Neural progenitor cell (in vitro differentiated cells): ENCODE results near the gene ADGRG4. TPM values are rescaled to one million over a fixed set of nuclear protein-coding genes. Genes with fewer than 3 reads are reported as not detected.

Experiments
- DNase-seq: peaks from one replicate; pipeline ENCODE4 v3.0.0-alpha.2; 2016; ENCODE audit warnings: low spot score
- H2AFZ ChIP-seq: fragments of 200-600 bp; sonication (generic); replicated peaks from 2 replicates; pipeline ENCODE4 v1.6.1; 2016; ENCODE audit warnings: antibody characterized with exemption
- H3F3A ChIP-seq: fragments of 200-600 bp; sonication (generic); 2 replicates; pipeline ENCODE4 v1.6.1; 2016; ENCODE audit warnings: antibody characterized with exemption, low read depth
- H3K27ac ChIP-seq: fragments of 200-600 bp; sonication (generic); 2 replicates; pipeline ENCODE4 v1.5.1; 2016; ENCODE audit warnings: mild to moderate bottlenecking
- H3K27me3 ChIP-seq: fragments of 200-600 bp; sonication (generic); 2 replicates; pipeline ENCODE4 v1.6.1; 2016; ENCODE audit warnings: mild to moderate bottlenecking, moderate library complexity
- H3K36me3 ChIP-seq: fragments of 200-600 bp; sonication (generic); 2 replicates; pipeline ENCODE4 v1.5.1; 2016
- H3K4me1 ChIP-seq: fragments of 200-600 bp; sonication (generic); 2 replicates; pipeline ENCODE4 v1.6.1; 2016; ENCODE audit warnings: mixed run types
- H3K4me2 ChIP-seq: fragments of 200-600 bp; sonication (generic); 2 replicates; pipeline ENCODE4 v1.6.1; 2016
- H3K4me3 ChIP-seq: fragments of 200-600 bp; sonication (generic); 2 replicates; pipeline ENCODE4 v1.5.1; 2016
- H3K79me2 ChIP-seq: fragments of 200-600 bp; sonication (generic); 2 replicates; pipeline ENCODE4 v1.6.1; 2016; ENCODE audit warnings: low read depth
- H3K9ac ChIP-seq: fragments of 200-600 bp; sonication (generic); 2 replicates; pipeline ENCODE4 v1.6.1; 2016
- H3K9me3 ChIP-seq: fragments of 200-600 bp; sonication (generic); 2 replicates; pipeline ENCODE4 v1.5.1; 2016; ENCODE audit warnings: low read depth
- H4K20me1 ChIP-seq: fragments of 200-600 bp; sonication (generic); 2 replicates; pipeline ENCODE4 v1.6.1; 2016; ENCODE audit warnings: low read depth
- H3K27ac Mint-ChIP-seq: 3 replicates; pipeline ENCODE4 v1.8.0; 2021; ENCODE audit warnings: mixed read lengths
- H3K27me3 Mint-ChIP-seq: 2 replicates; pipeline ENCODE4 v1.8.0; 2022; ENCODE audit warnings: low read depth, mild to moderate bottlenecking, inconsistent platforms, moderate library complexity, mixed read lengths; ENCODE audit not compliant: insufficient read depth
- H3K36me3 Mint-ChIP-seq: 3 replicates; pipeline ENCODE4 v1.8.0; 2021; ENCODE audit warnings: mixed read lengths
- H3K4me1 Mint-ChIP-seq: 3 replicates; pipeline ENCODE4 v1.8.0; 2021; ENCODE audit warnings: mixed read lengths
- H3K4me3 Mint-ChIP-seq: 3 replicates; pipeline ENCODE4 v1.8.0; 2021; ENCODE audit warnings: mild to moderate bottlenecking, moderate library complexity, mixed read lengths
- H3K9me3 Mint-ChIP-seq: 3 replicates; pipeline ENCODE4 v1.8.0; 2020; ENCODE audit warnings: mixed read lengths
- CTCF ChIP-seq: fragments of 200-600 bp; sonication (generic); IDR thresholded peaks from 2 replicates; pipeline ENCODE4 v1.5.1; 2017; ENCODE audit warnings: antibody characterized with exemption, mild to moderate bottlenecking
- EZH2 ChIP-seq: fragments of 200-600 bp; sonication (generic); IDR thresholded peaks from 2 replicates; pipeline ENCODE4 v1.6.1; 2017; ENCODE audit warnings: antibody characterized with exemption, mild to moderate bottlenecking, moderate library complexity
- EZH2phosphoT487 ChIP-seq: fragments of 200-600 bp; sonication (generic); IDR thresholded peaks from 2 replicates; pipeline ENCODE4 v1.6.1; 2017; ENCODE audit warnings: antibody characterized with exemption
- total RNA-seq: library from RNA; depleted of rRNA; stranded (reverse); fragments of >200 nt; gene quantifications from 2 replicates; pipeline ENCODE4 v1.2.3, GENCODE V29; 2015; ENCODE audit warnings: low replicate concordance

ADGRG4 gene
- total RNA-seq, 1 donor from 2014 or later, result not detected

GRCh38 chrX:136447308-136447707 is 146.5 kb downstream of the ADGRG4 start:
- H3K79me2 ChIP-seq, result no peaks in the 10 kb centered on the region
- no peaks in the 10 kb centered on the region for H3K9me3 ChIP-seq
- H3K9ac ChIP-seq, result no peak overlapping the region
- H3K4me2 ChIP-seq, result no peak overlapping the region
- no peaks in the 10 kb centered on the region for H3K4me1 ChIP-seq
- H3K36me3 Mint-ChIP-seq, result no peaks in the 10 kb centered on the region
- H4K20me1 ChIP-seq, result no peaks in the 10 kb centered on the region
- H3K27me3 ChIP-seq, result no peaks in the 10 kb centered on the region
- H3K4me3 ChIP-seq, result no peak overlapping the region
- H3K27ac Mint-ChIP-seq, result no peak overlapping the region
- H3K36me3 ChIP-seq, result no peaks in the 10 kb centered on the region
- H2AFZ ChIP-seq, result no peak overlapping the region
- H3K9me3 Mint-ChIP-seq, result peaks cover 5% of the 10 kb centered on the region
- no peak for TF ChIP-seq EZH2phosphoT487
- no peak for TF ChIP-seq EZH2
- TF ChIP-seq CTCF, result no peak
- H3K4me3 Mint-ChIP-seq, result no peak overlapping the region
- H3K27me3 Mint-ChIP-seq, result peaks cover 2% of the 10 kb centered on the region
- no peak for DNase-seq
- H3K27ac ChIP-seq, result no peak overlapping the region
- H3F3A ChIP-seq, result peaks cover 7% of the 10 kb centered on the region
- H3K4me1 Mint-ChIP-seq, result no peaks in the 10 kb centered on the region

GRCh38 chrX:136447968-136448367 is 147.2 kb downstream of the ADGRG4 start:
- Mint-ChIP-seq H3K27ac (no peak overlapping the region), H3K9me3 (peaks cover 5% of the 10 kb centered on the region), H3K4me1 (no peaks in the 10 kb centered on the region), H3K27me3 (peaks cover 2% of the 10 kb centered on the region), H3K4me3 (no peak overlapping the region), H3K36me3 (no peaks in the 10 kb centered on the region)
- no peaks in the 10 kb centered on the region for H3K4me1 ChIP-seq
- DNase-seq, result no peak
- no peaks in the 10 kb centered on the region for H3K27me3 ChIP-seq
- no peak overlapping the region for H3K4me2 ChIP-seq
- H3K4me3 ChIP-seq, result no peak overlapping the region
- H3K9ac ChIP-seq, result no peak overlapping the region
- H3K79me2 ChIP-seq, result no peaks in the 10 kb centered on the region
- no peaks in the 10 kb centered on the region for H3K36me3 ChIP-seq
- H3K27ac ChIP-seq, result no peak overlapping the region
- TF ChIP-seq CTCF (no peak), EZH2phosphoT487 (no peak)
- H2AFZ ChIP-seq, result no peak overlapping the region
- H4K20me1 ChIP-seq, result no peaks in the 10 kb centered on the region
- peaks cover 7% of the 10 kb centered on the region for H3F3A ChIP-seq
- no peaks in the 10 kb centered on the region for H3K9me3 ChIP-seq

- no peaks in the 10 kb centered on the region for H3K4me1 ChIP-seq
- no peaks in the 10 kb centered on the region for H3K27me3 ChIP-seq
- Mint-ChIP-seq H3K36me3 (no peaks in the 10 kb centered on the region), H3K4me1 (no peaks in the 10 kb centered on the region), H3K27me3 (peaks cover 2% of the 10 kb centered on the region), H3K4me3 (no peak overlapping the region), H3K27ac (no peak overlapping the region), H3K9me3 (peaks cover 5% of the 10 kb centered on the region)
- no peak overlapping the region for H3K4me2 ChIP-seq
- H3K4me3 ChIP-seq, result no peak overlapping the region
- H3K9ac ChIP-seq, result no peak overlapping the region
- no peaks in the 10 kb centered on the region for H3K9me3 ChIP-seq
- no peak for TF ChIP-seq EZH2
- TF ChIP-seq CTCF, result no peak
- no peak for TF ChIP-seq EZH2phosphoT487
- DNase-seq, result no peak
- H2AFZ ChIP-seq, result no peak overlapping the region
- no peaks in the 10 kb centered on the region for H3K79me2 ChIP-seq
- H3K27ac ChIP-seq, result no peak overlapping the region
- no peaks in the 10 kb centered on the region for H4K20me1 ChIP-seq
- H3K36me3 ChIP-seq, result no peaks in the 10 kb centered on the region
- peaks cover 7% of the 10 kb centered on the region for H3F3A ChIP-seq
Measured at GRCh38 chrX:136450050-136450830, 149.5 kb downstream of the ADGRG4 start.
